ENCODE measurements around the gene ZNF775. TPM values are rescaled to one million over a fixed set of nuclear protein-coding genes. Genes with fewer than 3 reads are reported as not detected.

ZNF775 gene
- total RNA-seq, 4 donors from 2014 or later, result 0.72 to 4.4 (median 1.4) TPM

- no peak for TF ChIP-seq CTCF (IDR thresholded peaks at IDR 0.05)
- no peak for DNase-seq (ENCODE audit: low spot score)
- no peak for ATAC-seq (ENCODE audit: low FRiP score)
These were observed 6.7 kb upstream of the ZNF775 start for GRCh38 chr7:150372271-150373048.

GRCh38 chr7:150373049-150373801 is 5.9 kb upstream of the ZNF775 start:
- ATAC-seq (ENCODE audit: low FRiP score), result no peak
- no peak for DNase-seq (ENCODE audit: low spot score)
- TF ChIP-seq CTCF (IDR thresholded peaks at IDR 0.05), result no peak

- ATAC-seq (ENCODE audit: low FRiP score) (no peak), DNase-seq (ENCODE audit: low spot score) (no peak)
- no peak for TF ChIP-seq CTCF (IDR thresholded peaks at IDR 0.05)
These were observed 5.1 kb upstream of the ZNF775 start for GRCh38 chr7:150374026-150374425.

GRCh38 chr7:150374472-150374871 is 4.7 kb upstream of the ZNF775 start:
- TF ChIP-seq CTCF (IDR thresholded peaks at IDR 0.05), result no peak
- ATAC-seq (ENCODE audit: low FRiP score) (no peak), DNase-seq (ENCODE audit: low spot score) (no peak)

GRCh38 chr7:150375662-150376521 is 3.2 kb upstream of the ZNF775 start:
- TF ChIP-seq CTCF (IDR thresholded peaks at IDR 0.05), result no peak
- ATAC-seq (ENCODE audit: low FRiP score), result no peak
- no peak for DNase-seq (ENCODE audit: low spot score)

GRCh38 chr7:150376560-150376959 is 2.6 kb upstream of the ZNF775 start:
- ATAC-seq (ENCODE audit: low FRiP score) (no peak), DNase-seq (ENCODE audit: low spot score) (no peak)
- no peak for TF ChIP-seq CTCF (IDR thresholded peaks at IDR 0.05)
